Stomach smooth muscle (tissue), 2 donors: ENCODE measurements around the gene DAZ4.
"Not testable (repeated sequence)": the region's sequence is repeated elsewhere in the genome, so short reads cannot be mapped to it uniquely, and the experiment has no call there.

Source experiments
- H3K27ac ChIP-seq: one replicate; pipeline ENCODE4 v1.7.0; 2013; ENCODE audit warnings: mild to moderate bottlenecking, low read length, inconsistent platforms
- H3K27me3 ChIP-seq, 2 donors: one replicate each; pipeline ENCODE4 v1.7.0; 2013; ENCODE audit warnings: low read length in 2 of 2; ENCODE audit not compliant: insufficient read depth in 2 of 2, control insufficient read depth in 1 of 2
- H3K36me3 ChIP-seq, 2 donors: one replicate each; pipeline ENCODE4 v1.7.0; 2013; ENCODE audit warnings: low read length in 2 of 2; ENCODE audit not compliant: control insufficient read depth in 2 of 2, insufficient read depth in 2 of 2
- H3K4me1 ChIP-seq: one replicate; pipeline ENCODE4 v1.7.0; 2013; ENCODE audit warnings: low read length; ENCODE audit not compliant: control insufficient read depth, insufficient read depth
- H3K4me3 ChIP-seq, 2 donors: one replicate each; pipeline ENCODE4 v1.7.0; 2013; ENCODE audit warnings: low read length in 2 of 2
- H3K9ac ChIP-seq, 2 donors: one replicate each; pipeline ENCODE4 v1.7.0; 2013; ENCODE audit warnings: low read length in 2 of 2, mild to moderate bottlenecking in 1 of 2
- H3K9me3 ChIP-seq, 2 donors: one replicate each; pipeline ENCODE4 v1.7.0; 2013; ENCODE audit warnings: low read length in 2 of 2; ENCODE audit not compliant: control insufficient read depth in 2 of 2
- donor health status: healthy.
- donor health status: Pancreatic carcinoma.

The DAZ4 gene

GRCh38 chrY:24833619-24834018 lies at the start of gene DAZ4:
TSS of gene DAZ4 (plus strand) at chrY:24833919. CDS start at chrY:24834127, 208 bp downstream.
- not testable (repeated sequence) for H3K9ac ChIP-seq, H3K4me3 ChIP-seq, H3K27ac ChIP-seq, H3K27me3 ChIP-seq, H3K4me1 ChIP-seq, H3K36me3 ChIP-seq, H3K9me3 ChIP-seq

GRCh38 chrY:24813293-24813692 lies 20.4 kb upstream of the DAZ4 start, which contains the start of gene DAZ3:
TSS of gene DAZ3 (minus strand) at chrY:24813393. CDS start at chrY:24813185, 208 bp downstream.
- H3K27me3 ChIP-seq, H3K4me1 ChIP-seq, H3K9me3 ChIP-seq, H3K27ac ChIP-seq, H3K36me3 ChIP-seq, H3K4me3 ChIP-seq, H3K9ac ChIP-seq: not testable (repeated sequence)

- H3K9me3 ChIP-seq, H3K4me1 ChIP-seq: not testable (repeated sequence)
These were observed 11.9 kb upstream of the DAZ4 start for GRCh38 chrY:24821836-24822235.

GRCh38 chrY:24824184-24824879 lies 9.4 kb upstream of the DAZ4 start:
- H3K36me3 ChIP-seq, H3K27me3 ChIP-seq, H3K9me3 ChIP-seq, H3K4me3 ChIP-seq, H3K9ac ChIP-seq, H3K4me1 ChIP-seq, H3K27ac ChIP-seq: not testable (repeated sequence)

More at GRCh38 chrY:24821836-24822235, 11.9 kb upstream of the DAZ4 start:
- not testable (repeated sequence) for H3K9ac ChIP-seq, H3K36me3 ChIP-seq, H3K27me3 ChIP-seq, H3K27ac ChIP-seq, H3K4me3 ChIP-seq

- not testable (repeated sequence) for H3K9ac ChIP-seq, H3K27ac ChIP-seq, H3K4me1 ChIP-seq, H3K9me3 ChIP-seq, H3K27me3 ChIP-seq, H3K36me3 ChIP-seq, H3K4me3 ChIP-seq
These were observed 8.7 kb upstream of the DAZ4 start for GRCh38 chrY:24825069-24825468.
